HG03108 (cell line): Measurements from ENCODE around the gene NEK7.
"Not testable (repeated sequence)": the region's sequence is repeated elsewhere in the genome, so short reads cannot be mapped to it uniquely, and the experiment has no call there.

Source experiments
- ATAC-seq: cut with Tn5 transposase; IDR thresholded peaks from one replicate; pipeline ENCODE4 v1.9.1; 2021; ENCODE audit warnings: moderate library complexity; ENCODE audit not compliant: unreplicated experiment

The NEK7 gene

GRCh38 chr1:198280080-198280479 lies 123.3 kb downstream of the NEK7 start:
- ATAC-seq: no peak

- no peak for ATAC-seq
Measured at GRCh38 chr1:198281911-198282310, 125.1 kb downstream of the NEK7 start.

DNA sequence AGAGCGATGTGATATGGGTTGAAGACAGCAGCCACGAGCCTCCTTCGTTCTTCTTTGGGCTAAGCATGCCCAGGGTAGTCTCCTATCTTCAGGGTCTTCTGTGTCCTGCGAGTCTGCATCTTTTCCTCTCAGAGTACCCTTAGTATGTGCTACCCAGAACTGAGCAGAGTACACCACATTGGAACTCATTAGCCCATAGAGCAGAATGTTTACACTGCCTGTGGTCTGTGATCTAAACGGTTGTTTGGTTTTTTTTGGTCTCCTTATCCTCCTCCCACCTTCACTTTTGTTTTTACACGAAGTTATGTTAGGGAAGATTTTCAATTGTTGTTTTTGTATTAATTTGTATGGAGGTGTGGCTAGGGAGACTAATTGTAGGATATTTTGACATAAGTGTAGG lies 126.4 kb downstream of the NEK7 start:
- ATAC-seq: no peak

- no peak for ATAC-seq
Measured at GRCh38 chr1:198287916-198288315, 131.1 kb downstream of the NEK7 start.

GRCh38 chr1:198290089-198290683 lies 133.4 kb downstream of the NEK7 start:
- no peak for ATAC-seq

DNA sequence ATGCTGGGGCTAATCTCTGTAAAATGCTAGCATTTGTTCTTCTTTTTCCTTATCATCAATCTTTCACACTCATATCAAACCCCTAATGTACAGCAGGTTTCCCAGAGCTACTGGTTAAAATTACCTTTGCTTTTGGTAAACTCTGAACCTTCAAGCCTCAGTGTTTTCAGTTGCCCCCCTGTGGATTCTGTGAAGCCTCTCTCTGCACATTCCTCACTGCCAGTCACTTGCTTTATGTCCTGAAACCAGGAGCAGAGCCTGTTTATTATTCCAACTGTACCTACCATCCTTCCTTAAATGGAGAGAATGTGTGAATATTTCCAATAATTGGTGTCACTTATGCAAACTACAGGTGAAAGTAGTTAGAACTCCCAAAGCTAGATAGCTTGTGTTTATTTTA lies 134.2 kb downstream of the NEK7 start:
- ATAC-seq: no peak

GRCh38 chr1:198291924-198292323 lies 135.1 kb downstream of the NEK7 start:
- ATAC-seq: no peak

GRCh38 chr1:198295225-198295624 lies 138.4 kb downstream of the NEK7 start:
- no peak for ATAC-seq

DNA sequence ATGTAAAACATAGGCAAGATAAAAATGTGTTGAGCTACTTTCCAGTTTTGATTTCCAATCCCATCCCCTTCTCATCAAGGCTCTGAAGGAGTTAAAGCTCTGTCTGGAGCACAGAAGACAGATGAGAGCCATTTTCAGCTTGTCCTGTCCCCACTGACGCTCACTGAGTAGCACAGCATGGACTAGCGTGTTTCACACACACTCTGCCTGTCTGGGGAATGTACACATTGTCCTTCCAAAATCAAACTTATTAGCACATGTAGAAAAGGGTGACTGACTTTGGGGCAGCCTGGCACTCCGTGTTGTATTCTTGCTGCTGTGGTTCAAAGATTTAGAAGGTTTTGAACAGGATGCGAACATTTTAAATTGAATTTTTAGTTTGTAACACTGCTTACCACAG lies 139.2 kb downstream of the NEK7 start:
- no peak for ATAC-seq

DNA sequence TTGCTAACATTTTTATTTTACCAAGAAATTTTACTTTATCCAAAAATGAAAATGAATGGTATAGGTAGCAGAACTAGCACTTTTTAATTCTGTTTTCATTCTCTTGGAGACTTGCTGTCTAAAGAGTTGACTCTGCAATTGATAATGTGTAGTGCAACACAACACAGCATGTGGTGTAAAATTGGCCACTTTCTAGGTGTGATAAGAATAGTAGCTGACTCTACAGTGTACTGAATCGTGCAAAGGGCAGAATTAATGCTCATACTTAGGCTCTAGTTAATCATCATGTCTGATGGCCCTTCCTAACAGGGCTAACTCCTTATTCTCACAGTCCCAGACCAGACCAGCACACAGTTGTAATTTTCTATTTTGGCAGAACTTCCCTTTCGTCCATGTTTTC lies 140.5 kb downstream of the NEK7 start:
- no peak for ATAC-seq

- ATAC-seq: no peak
Measured at GRCh38 chr1:198298640-198299039, 141.8 kb downstream of the NEK7 start.

DNA sequence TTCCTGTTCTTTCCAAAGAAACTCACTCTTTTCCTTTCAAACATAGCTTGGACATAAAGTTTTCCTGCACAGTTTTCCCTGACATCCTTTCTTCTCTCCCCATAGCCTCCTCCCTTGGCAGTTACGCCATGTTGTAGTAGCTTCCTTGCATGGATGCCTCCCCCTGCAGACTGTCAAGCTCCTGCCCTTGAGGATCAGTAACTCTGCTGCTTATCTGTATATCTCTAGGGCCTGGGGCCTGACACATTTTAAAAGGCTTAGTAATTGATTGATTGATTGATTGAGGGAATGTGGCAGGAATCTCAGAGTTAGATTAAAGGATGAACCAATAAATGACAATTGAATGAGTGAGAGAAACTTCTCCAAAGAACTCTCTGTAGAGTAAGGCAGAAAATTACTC lies 143.7 kb downstream of the NEK7 start:
- no peak for ATAC-seq

DNA sequence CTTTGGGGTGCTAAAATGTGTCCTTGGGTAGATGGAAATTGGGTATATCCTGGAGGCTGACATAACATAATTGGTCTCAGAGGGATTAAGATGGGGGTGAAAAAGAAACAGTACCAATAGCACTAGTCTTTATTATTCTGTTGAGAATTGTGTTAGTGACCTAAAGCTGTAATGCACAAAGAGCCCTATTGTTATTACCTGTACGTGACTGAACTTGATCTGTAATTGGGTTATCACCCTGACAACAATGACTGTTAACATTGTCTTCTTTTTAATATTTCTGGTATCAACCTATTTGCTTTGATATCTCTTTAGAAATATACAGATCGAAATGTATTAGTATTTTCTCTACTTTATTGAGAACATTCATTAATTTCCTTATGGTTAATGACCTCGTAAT lies 147.6 kb downstream of the NEK7 start:
- ATAC-seq: no peak

DNA sequence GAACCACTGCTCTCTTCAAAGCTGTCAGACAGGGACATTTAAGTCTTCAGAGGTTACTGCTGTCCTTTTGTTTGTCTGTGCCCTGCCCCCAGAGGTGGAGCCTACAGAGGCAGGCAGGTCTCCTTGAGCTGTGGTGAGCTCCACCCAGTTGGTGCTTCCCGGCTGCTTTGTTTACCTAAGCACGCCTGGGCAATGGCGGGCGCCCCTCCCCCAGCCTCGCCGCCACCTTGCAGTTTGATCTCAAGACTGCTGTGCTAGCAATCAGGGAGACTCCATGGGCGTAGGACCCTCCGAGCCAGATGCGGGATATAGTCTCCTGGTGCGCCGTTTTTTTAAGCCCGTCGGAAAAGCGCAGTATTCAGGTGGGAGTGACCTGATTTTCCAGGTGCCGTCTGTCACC lies 158.0 kb downstream of the NEK7 start:
- ATAC-seq: not testable (repeated sequence)

DNA sequence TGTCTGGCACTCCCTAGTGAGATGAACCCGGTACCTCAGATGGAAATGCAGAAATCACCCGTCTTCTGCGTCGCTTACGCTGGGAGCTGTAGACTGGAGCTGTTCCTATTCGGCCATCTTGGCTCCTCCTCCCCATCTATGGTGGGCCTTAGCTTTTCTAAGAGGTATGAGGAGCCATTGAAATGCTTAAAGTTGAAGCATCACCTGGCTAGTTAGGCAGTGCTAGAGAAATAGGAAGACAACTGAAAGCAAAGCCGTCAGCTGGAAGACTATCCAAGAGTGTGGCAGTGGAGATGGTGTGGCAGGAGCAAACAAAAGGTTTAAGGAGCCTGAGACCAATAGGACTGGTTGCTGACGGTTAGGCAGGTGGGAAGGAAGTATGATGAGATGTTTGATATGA lies 158.5 kb downstream of the NEK7 start:
- ATAC-seq: not testable (repeated sequence)

GRCh38 chr1:198316546-198317100 lies 159.8 kb downstream of the NEK7 start:
- no peak for ATAC-seq

DNA sequence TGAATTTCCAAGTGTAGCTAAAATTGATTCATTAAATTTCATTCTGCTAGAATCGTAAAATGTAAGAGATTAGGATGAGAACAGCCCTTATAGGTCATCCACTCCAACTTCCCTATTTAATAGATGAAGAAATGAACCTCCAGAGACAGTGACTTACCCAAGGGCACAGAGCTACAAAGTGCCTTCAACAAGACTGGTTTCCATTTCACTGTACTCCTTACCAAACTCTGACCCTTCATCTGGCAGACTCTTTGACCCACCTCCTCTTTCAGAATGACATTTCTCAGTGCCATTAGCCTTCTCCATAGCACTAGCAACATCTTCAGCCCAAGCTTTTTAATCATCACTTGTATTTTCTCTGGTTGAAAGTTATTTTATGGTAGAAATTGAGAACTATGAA lies 161.3 kb downstream of the NEK7 start:
- peak; percentile 68 for ATAC-seq

DNA sequence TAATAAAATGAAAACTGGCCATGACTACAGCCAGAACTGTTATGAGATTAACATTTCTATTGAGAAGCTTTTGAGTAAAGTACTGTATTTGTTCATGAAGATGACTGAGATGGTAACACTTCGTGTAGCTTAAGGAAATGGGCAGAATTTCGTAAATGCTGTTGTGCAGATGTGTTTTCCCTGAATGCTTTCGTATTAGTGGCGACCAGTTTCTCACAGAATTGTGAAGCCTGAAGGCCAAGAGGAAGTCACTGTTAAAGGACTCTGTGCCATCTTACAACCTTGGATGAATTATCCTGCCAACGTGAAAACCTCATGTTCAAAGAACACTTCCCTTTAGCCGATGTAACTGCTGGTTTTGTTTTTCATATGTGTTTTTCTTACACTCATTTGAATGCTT lies 164.0 kb downstream of the NEK7 start:
- no peak for ATAC-seq

- no peak for ATAC-seq
Measured at GRCh38 chr1:198326232-198326631, 169.4 kb downstream of the NEK7 start.

- no peak for ATAC-seq
Measured at GRCh38 chr1:198326915-198327314, 170.1 kb downstream of the NEK7 start.

DNA sequence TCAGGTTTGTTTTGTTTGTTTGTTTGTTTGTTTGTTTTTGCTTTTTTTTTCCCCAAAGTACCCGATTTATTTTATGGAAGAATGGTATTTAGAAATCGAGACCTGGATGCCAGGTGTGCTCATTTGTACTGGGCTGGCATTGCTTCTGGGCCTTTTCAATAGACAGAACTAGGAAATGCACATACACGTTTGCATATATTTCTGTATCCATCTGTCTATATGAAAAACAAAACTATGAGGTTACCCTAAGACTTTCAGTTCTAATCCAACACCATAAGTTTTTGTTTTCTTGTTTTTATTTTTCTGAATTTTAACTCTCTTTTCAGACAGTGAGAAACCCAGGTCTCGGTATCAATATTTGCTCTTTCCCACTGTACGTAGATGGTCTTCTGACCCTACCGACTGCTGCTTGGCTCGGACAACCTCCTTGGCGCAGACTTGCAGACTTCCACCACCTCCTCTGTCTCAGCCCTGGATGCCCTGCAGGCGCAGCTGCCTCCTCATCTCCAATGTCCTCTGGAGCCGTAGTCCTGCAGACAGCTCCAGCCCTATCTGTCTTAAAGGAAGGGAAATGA lies 171.7 kb downstream of the NEK7 start:
- ATAC-seq: no peak

DNA sequence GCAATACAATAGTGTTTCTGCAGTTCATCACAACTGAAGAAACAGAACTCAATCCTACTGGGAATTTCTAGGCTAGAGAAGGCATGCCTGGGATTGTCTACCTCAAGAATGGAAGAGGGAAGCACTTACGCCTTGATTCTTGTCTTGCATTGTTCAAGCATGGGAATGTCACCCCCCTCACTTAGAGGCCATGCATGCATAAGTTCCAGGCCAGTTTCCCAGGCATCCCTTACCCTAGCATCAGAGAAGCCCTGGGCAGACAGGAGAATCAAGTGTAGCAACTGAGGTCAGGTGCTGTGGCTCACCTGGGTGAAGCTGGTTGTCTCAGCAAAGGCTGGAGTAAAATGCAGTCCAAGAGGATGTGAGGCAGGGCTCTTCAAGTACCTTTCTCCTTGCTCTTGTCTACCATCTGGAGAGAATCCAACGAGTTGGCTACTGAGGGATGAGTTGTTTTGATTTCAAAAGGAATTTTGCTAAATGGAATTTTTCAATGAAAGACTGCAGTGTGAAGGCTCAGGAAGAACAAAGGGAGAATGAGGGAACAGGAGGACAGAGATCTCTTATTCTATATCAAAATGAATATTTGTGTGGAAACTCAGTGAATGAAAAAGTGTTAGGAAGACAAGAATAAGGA lies 174.3 kb downstream of the NEK7 start:
- no peak for ATAC-seq
